NCI-H748 (cell line): ENCODE results near the gene ZBTB8A.
"Not testable (repeated sequence)": the region's sequence is repeated elsewhere in the genome, so short reads cannot be mapped to it uniquely, and the experiment has no call there.

Experiments
- DNase-seq: peaks from one replicate; lab custom pipeline; 2025; ENCODE audit not compliant: unreplicated experiment; lab: John Stamatoyannopoulos, UW

Gene ZBTB8A

DNA sequence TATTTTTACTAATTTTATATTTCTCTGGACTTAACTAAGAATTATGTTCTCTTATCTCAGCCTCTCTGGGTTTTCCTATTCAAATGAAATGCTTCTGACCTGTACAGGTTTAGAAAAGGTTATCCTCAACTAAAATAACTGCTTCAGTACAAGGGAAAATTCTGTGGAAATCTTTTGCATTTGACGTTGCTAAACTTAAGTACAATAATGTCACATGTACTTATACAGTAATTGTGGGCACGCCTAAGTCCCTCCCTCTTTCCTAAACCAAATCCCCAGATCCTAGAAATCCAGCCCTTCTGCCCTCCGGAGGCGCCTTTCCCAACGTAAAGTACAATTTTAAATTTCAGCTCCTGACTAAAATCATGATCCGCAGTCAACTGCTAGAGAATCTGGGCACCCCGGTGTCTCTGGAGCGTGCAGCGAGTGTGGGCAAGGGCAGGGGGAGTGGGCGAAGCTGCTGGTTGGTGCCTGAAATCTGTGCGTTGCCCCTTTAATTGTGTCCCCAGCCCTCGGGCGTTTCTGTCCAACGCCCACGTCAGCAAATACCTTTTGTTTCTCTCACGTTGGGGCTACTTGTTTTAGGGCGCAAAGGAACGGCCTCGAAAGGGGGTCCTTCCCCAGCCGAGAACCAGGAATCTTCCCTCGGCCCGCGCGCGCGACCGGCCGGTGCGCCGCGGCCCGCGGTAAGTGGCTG lies at the start of gene ZBTB8A:
Gene ZBTB8A (plus strand): TSS at position 541 of the 697 bp plus-strand sequence. CDS start 53,505 bp downstream, outside the sequence.
- DNase-seq: peak; percentile 77

DNA sequence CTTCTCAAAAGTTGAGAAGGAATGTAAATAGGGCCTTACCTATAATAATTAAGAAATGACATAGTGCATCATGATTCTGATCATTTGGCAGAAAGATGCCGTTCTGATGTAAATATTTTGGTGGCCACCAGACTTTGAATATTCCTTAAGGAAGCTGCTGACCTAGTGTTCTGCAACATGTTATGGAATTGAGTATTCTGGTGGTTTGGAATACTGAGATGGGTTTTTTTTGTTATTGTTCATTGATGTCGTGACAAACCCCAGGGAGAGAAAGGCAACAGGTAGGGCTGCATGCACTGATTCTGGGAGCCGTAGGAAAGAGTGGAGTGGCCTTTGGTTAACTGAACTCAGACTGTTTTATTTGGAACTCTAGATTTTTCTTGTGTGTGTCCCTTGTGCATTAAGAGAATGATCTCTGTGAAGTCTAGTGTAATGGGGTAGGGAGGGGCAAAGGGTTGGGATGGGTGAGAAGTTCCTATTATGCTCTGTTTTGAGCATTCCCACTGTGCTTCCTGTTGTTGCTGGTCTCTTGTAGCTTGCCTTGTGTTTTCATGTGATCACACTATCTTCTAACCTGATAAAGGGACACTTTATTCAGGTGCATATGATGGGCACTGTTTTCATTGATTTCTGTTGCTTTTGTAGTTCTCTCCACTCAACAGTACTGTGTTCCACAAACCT lies 49.3 kb upstream of the ZBTB8A start:
- no peak for DNase-seq

DNA sequence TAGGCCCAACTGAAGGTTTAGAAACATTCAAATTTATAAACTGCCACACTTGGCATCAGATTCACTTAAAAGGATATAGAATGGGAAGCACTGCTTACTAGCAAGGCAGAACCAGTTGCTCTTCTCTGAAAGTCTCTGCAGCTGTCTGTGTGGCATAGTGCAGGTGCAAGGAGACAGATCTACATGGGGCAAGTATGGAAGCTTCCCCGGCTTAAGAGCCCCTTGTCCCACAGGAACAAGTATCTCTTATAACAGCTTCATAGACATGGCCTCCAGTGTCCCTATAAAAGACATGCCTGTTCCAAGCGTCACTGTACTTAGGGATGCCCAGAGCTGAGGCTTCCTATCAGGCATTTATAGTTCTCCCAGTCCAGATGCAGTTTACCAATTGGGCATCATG lies 47.8 kb upstream of the ZBTB8A start:
- DNase-seq: no peak

DNA sequence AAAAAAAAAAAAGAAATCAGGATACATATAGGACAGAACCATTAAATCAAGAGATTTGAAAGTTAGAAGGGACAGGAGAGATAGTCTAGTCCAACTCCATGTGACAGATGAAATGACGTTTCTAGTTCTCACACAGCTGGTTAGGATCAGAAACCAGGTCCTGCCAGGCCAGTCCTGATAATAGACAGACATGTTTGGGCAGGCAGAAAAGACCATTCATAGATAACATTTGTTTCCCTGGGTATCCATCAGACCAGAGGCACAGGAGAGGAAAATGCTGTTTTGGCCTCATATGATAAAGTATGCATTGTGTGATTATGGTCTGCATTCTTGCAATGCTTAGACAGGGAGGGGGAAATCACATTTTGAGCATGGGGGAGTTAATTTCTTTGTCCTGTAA lies 45.0 kb upstream of the ZBTB8A start:
- no peak for DNase-seq

DNA sequence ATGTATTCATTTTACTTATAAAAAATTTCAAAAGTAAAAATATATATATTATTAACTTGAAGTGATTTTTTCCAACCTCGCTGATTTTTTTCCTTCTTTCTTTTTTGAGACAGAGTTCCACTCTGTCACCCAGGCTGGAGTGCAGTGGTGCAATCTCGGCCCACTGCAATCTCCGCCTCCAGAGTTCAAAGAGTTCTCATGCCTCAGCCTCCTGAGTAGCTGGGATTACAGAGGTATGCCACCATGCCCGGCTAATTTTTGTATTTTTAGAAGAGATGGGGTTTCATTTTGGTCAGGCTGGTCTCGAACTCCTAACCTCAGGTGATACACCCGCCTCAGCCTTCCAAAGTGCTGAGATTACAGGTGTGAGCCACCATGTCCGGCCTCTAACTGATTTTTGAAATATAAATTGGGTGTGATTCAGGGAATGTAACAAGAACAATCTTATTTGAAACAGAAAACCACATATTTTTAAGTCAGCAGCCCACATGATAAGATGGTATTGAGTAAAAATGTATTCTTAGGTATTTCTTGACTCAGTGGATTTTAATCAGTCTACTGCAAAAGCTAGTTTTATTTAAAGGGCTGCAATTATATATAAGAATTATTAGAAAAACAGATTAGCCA lies 44.4 kb upstream of the ZBTB8A start:
- no peak for DNase-seq

DNA sequence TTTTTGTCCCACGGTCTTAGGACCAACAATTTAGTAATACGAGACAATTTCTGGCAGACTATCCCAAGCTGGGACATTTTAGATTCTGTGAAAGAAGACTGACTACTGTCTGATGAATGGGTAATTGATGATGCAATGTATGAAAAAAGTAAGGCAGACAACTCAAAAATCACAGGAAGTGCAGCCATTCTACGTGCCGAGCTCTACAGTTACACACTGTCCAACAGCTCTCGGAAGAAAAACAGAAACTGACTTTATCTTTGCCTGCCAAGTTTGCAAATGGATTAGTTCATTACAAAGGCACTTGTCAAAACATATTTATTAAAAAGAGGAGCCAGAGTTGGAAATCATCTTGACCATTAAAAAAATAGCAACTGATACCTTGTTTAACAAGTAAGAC lies 43.1 kb upstream of the ZBTB8A start:
- DNase-seq: no peak

DNA sequence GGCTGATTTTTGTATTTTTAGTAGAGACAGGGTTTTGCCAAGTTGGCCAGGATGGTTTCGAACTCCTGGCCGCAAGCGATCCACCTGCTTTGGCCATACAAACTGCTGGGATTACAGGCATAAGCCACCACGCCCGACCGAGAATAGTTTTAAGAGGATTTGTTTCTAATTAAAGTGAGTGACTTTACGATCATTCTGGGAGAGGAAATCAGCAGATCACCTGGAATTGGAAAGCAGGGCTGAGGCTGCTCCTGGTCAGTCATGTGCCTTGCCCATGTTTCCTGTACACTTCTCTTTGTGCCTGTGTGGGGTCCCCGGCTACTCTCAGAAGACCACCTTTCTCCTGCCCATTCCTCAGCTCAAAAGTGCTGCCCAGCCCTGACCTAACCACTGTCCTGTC lies 40.5 kb upstream of the ZBTB8A start:
- no peak for DNase-seq

DNA sequence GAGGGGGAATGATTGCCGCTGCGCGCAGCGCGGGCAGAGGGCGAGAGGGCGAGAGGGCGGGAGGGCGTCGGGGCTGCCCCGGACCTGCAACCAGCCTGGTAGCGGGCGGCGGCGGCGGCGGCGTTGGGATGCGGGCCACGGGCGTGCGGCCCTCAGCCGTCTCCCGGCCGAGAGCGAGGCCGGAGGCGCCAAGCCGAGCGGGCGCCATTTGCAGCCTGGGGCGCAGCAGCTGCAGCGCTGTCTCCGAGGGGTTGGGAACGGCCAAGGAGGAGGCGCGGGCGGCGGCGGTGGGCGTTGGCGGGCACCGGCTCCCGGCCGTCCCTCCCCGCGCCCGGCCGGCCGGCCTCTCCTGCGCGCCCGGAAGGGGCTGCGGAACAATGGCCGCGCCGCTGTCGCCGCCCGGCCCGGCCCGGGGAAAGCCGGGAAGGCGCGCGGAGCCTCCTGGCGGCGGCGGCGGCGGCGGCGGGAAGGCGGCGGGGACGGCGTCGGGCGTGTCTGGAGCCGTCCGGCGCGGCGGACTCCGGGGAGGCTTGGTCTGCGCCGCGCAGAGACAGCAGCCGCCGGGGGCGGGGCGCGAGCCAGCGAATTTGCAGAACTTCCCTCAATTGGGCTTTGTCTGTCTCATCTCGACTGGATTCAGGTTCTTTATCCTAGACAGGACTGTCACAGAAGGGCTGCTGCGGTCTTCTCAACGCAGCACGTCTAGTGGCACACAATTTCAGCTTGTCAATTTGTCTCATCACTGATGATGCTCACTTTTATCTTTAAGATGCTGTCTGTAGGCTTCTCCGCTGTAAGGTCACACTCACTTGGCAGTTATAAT lies 38.6 kb upstream of the ZBTB8A start:
- peak; percentile 75 for DNase-seq

DNA sequence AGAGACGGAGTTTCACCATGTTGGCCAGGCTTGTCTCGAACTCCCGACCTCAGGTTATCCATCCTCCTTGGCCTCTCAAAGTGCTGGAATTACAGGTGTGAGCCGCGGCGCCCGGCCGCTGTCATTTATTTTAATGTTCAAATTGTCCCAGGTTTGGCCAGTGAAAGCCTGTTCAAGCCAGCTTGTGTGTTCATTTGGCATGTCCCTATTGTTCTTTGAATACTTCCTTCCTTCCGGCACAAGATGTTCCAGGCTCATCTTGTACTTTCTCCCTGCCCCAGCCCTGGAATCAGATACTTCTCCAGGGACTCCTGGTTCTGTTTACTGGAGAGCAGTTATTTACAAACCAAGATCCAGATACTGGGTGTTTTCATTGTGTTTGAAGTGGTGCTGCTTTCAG lies 37.4 kb upstream of the ZBTB8A start:
- no peak for DNase-seq

DNA sequence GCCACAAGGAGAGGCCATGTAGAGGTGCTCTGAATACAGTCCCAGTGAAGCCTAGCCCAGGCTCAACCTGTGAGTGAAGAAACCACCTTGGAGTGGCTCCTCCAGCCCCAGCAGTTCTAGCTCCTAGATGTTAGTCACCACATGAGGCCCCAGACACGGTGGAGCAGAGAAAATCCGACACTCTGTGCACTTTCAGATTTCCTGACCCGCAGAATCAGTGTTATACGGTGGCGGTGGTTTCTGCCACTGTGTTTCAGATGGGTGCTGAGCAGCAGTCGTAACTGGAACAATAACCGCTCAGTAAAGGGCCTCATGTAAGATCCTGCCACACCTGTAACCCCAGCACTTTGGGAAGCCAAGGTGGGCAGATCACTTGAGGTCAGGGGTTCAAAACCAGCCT lies 36.1 kb upstream of the ZBTB8A start:
- no peak for DNase-seq

DNA sequence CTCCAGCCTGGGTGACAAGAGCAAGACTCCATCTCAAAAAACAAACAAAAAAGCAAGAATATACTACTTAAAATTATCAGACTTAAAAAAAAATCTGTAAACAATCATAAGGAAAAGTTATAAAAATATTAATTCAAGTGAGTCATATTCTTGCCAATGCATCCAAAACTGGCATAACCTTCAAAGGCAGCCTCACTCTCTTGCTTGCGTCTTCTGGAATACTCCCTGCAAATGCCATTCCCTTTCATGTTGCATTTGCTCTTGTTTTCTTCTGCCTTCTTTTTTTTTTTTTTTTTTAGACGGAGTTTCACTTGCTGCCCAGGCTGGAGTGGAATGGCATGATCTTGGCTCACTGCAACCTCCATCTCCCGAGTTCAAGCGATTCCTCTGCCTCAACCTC lies 32.2 kb upstream of the ZBTB8A start:
- no peak for DNase-seq

DNA sequence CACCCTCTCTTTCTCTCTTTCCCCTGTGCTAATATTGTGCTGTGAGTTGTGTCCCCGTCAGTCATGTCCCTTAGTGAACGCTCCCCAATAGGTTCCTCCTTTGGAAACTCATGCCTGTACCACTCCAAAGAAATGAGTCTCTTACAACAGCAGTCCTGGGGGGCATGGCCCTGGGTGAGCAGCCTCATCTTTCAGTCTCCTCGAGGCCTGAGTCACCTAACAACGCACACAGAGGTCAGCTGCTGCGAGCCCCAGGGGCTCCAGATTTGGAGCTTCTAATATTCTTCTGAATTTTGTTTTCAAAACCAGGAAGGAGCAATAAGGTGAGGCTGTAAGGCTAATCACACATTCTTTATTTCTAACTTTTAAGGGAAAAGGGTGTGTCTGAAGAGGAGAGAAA lies 30.5 kb upstream of the ZBTB8A start:
- DNase-seq: no peak

DNA sequence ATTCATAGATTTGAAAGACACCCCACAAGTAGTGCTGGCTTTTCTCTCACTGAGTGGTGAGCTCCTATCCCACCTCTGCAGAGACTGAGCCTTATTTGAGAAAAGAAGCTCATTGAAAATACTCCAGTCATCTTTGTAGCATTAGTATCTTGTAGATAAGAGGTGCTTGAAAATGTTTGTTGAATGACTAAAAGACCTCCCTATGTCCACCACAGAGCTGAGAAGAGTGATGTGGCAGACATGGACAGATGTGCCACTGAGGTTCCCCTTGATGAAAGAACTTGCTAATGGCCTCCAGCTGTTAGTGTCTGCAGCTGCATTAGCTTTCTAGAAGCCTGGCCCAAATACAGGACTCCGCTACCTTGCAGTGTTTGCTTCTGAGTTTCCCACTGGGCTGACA lies 29.3 kb upstream of the ZBTB8A start:
- no peak for DNase-seq

DNA sequence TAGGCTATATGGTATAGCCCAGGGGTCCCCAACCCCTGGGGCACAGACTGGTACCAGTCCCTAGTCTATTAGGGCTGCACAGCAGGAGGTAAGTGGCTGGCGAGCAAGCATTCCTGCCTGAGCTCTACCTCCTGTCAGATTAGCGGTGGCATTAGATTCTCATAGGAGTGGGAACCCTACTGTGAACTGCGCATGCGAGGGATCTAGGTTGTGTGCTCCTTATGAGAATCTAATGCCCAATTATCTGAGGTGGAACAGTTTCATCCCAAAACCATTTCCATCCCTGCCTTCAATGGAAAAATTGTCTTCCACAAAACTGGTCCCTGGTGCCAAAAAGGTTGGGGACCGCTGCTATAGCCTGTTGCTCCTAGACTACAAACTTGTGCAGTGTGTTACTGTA lies 22.8 kb upstream of the ZBTB8A start:
- no peak for DNase-seq

DNA sequence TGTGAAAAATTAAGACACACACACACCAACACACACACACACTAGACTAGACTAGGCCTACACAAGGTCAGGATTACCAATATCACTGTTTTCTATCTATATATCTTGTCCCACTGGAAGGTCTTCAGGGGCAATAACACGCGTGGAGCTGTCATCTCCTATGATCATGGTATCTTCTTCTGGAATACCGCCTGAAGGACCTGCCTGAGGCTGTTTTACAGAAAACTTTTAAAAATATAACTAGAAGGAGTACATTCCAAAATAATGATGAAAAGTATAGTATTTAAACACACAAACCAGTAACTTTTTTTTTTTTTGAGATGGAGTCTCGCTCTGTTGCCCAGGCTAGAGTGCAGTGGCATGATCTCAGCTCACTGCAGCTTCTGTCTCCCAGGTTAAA lies 20.3 kb upstream of the ZBTB8A start:
- DNase-seq: no peak

DNA sequence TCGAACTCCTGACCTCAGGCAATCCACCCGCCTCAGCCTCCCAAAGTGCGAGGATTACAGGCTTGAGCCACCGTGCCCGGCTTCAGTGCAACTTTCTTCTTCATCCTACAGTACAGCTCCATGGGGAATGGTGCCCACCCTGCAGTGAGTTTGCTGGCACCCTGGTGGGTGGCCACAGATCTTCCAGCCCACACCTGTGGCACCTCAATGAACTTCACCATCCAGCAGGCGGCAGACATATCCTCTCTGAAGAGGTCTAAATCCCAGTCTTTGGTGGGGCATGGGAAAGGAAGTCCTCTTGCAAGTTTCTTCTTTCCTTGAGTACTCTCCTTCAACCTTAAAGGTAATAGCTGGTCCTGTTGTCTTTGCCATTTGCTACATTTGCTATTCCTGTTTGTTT lies 18.1 kb upstream of the ZBTB8A start:
- DNase-seq: peak; percentile 1

DNA sequence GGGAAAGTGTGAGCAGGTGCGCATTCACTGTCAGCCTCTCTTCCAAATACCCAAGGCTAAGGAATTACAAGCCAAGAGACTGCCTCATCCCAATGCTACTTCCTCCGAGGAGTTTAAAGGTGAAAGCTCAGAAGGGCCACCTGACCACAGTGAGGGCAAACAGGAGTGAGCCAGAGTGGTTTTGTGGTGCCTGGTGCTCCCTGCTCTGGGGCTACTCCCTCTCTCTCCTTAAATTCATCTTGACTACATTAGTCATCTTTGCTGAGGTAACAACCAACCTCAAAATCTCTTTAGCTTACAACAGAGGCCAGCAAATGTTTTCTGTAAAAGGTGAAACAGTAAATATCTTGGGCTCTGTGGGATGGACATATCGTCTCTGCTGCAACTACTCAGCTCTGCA lies 14.2 kb upstream of the ZBTB8A start:
- DNase-seq: no peak

DNA sequence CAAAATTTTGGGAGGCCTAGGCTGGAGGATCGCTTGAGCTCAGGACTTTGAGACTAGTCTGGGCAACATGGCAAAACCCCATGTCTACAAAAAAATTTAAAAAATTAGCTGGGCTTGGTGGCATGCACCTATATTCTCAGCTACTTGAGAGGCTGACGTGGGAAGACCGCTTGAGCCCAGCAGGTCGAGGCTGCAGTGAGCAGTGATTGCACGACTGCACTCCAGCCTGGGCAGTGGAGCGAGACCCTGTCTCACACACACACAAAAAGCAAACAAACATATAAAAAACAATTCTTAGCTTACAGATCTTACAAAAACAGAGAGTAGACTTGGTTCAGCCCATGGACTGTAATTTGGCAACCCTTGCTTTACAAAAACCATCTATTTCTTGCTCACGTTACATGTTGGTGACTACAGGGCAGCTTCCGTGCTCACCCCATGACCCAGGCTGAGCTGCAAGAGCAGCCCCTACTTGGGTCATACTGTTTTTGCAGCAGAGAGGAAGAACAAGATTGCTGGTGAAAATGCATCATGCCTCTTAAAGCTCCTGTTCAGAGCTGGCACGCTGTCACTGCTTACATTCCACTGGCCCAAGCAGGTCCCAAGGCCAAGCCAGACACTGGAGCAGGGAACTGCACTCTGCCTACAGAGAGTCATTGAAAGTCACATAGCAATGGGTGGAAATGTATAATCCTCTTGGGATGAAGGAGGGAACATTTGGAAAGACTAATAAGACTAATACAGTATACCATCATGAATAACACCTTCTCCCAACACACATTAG lies 13.4 kb upstream of the ZBTB8A start:
- DNase-seq: no peak

DNA sequence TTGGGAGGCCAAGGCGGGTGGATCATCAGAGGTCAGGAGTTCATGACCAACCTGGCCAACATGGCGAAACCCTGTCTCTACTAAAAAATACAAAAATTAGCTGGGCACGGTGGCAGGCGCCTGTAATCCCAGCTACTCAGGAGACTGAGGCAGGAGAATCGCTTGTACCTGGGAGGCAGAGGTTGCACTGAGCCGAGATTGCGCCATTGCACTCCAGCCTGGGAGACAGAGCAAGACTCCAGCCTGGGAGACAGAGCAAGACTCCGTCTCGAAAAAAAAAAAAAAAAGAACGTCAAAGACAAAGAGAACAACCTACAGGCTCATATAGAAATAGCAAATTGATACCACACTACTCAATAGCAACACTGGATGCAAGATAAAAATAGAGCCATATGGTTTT lies 10.7 kb upstream of the ZBTB8A start:
- not testable (repeated sequence) for DNase-seq

DNA sequence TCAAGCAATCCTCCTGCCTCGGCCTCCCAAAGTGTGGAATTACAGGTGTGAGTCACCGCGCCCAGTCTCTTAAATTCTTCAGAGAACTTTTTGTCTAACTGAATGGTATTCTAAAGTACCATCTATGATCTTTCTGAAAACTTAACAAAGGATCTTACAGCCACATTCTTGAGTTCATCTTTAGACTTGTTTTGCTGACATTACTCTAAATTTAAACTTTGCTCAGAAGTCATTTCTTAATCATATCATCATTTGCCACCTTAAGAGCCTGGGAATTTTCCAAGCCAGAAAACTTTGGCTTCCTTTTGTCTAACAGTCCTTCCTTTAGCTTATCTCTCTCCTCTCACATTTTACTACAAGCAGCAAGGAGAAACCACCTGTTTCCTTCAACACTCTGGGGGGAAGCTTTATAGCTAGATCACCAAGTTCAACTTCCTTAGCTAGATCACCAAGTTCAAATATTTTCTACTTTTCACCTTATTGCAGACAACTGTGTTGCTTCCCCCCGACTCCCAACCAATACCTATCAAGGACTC lies 5.4 kb upstream of the ZBTB8A start:
- DNase-seq: no peak

DNA sequence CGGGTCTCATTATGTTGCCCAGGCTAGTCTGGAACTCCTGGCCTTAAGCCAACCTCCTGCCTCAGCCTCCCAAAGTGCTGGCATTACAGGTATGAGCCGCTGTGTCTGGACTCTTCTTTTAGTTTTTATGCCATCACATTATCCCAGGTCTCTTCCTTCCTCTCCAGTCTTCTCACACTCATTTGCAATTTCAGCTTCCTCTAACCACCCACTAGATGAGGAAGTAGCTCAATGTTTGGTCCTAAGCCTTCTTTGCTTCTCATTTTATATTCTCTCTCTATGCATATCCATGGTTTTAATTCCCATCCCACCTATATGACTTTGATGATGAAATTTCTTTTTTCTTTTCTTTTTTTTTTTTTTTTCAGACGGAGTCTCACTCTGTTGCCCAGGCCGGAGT lies 3.1 kb upstream of the ZBTB8A start:
- no peak for DNase-seq
